BLaER1 (cell line): Measurements from ENCODE around the gene YJEFN3.
A peak's percentile ranks its signal among the peaks of the same experiment; 100 is the strongest.

ENCODE experiments used
- H3K27ac ChIP-seq: shearing (Covaris generic); formaldehyde crosslinking; 2 replicates; pipeline ENCODE4 v1.8.1; 2022
- H3K27me3 ChIP-seq: shearing (Covaris generic); formaldehyde crosslinking; 2 replicates; pipeline ENCODE4 v1.8.1; 2022
- H3K36me3 ChIP-seq: shearing (Covaris generic); formaldehyde crosslinking; 2 replicates; pipeline ENCODE4 v1.8.1; 2022
- H3K4me1 ChIP-seq: shearing (Covaris generic); formaldehyde crosslinking; 2 replicates; pipeline ENCODE4 v1.8.1; 2022
- H3K4me2 ChIP-seq: shearing (Covaris generic); formaldehyde crosslinking; 2 replicates; pipeline ENCODE4 v1.8.1; 2022
- H3K4me3 ChIP-seq: shearing (Covaris generic); formaldehyde crosslinking; 2 replicates; pipeline ENCODE4 v1.8.1; 2022
- H3K9ac ChIP-seq: shearing (Covaris generic); formaldehyde crosslinking; 2 replicates; pipeline ENCODE4 v1.8.1; 2022
- H3K9me3 ChIP-seq: shearing (Covaris generic); formaldehyde crosslinking; 2 replicates; pipeline ENCODE4 v1.8.1; 2022
- H4K20me1 ChIP-seq: shearing (Covaris generic); formaldehyde crosslinking; 2 replicates; pipeline ENCODE4 v1.8.1; 2022
- Cebpa-rat ChIP-seq: shearing (Covaris generic); IDR thresholded peaks from 2 replicates; pipeline ENCODE4 v1.8.1; 2022

The YJEFN3 gene

GRCh38 chr19:19530423-19530804 lies 1.7 kb downstream of the YJEFN3 start:
- no peak overlapping the region for H3K9ac ChIP-seq
- H3K27ac ChIP-seq: no peak overlapping the region
- no peak overlapping the region for H3K4me3 ChIP-seq
- H3K36me3 ChIP-seq: peaks cover 48% of the 10 kb centered on the region
- H4K20me1 ChIP-seq: peaks cover 8% of the 10 kb centered on the region
- H3K9me3 ChIP-seq: no peaks in the 10 kb centered on the region
- no peaks in the 10 kb centered on the region for H3K27me3 ChIP-seq
- H3K4me1 ChIP-seq: peaks cover 72% of the 10 kb centered on the region
- no peak overlapping the region; the same call in 1 of the 2 replicates for H3K4me2 ChIP-seq
- no peak for TF ChIP-seq Cebpa-rat

DNA sequence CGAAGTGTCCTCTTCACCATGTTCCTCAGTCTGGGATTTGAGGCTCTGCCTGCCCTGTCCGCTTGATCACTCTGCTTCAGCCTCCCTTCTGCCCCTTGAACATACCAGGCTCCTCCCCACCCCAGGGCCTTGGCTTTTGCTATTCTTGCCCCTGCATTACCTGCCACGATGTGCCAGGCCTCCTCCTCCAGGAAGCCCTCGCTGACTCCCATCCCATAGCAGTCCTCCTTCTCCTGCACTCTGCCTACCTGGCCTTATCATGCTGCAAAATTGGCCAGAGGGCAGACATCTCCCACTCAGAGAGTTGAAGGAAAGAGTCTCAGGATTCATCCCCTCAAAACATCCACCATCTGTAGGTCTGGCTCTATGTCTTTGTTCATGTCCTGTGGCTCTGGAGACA lies 2.2 kb downstream of the YJEFN3 start:
- Histone ChIP-seq H3K9ac (no peak overlapping the region), H3K9me3 (no peaks in the 10 kb centered on the region), H3K36me3 (peaks cover 48% of the 10 kb centered on the region), H4K20me1 (peaks cover 4% of the 10 kb centered on the region; the same call in 1 of the 2 replicates), H3K4me3 (no peak overlapping the region), H3K4me2 (no peak overlapping the region), H3K4me1 (peaks cover 67% of the 10 kb centered on the region), H3K27ac (no peak overlapping the region), H3K27me3 (no peaks in the 10 kb centered on the region)
- no peak for TF ChIP-seq Cebpa-rat

- peaks cover 48% of the 10 kb centered on the region for H3K36me3 ChIP-seq
- H3K4me2 ChIP-seq: peak overlapping the region; percentile 68
- no peaks in the 10 kb centered on the region for H3K9me3 ChIP-seq
- H3K27me3 ChIP-seq: peaks cover 5% of the 10 kb centered on the region
- H3K9ac ChIP-seq: 0 out of 2 replicates have a peak overlapping the region, but pooled peaks have one; percentile 38
- no peak for TF ChIP-seq Cebpa-rat
- H4K20me1 ChIP-seq: no peaks in the 10 kb centered on the region
- H3K27ac ChIP-seq: 0 out of 2 replicates have a peak overlapping the region, but pooled peaks have one; percentile 22
- peaks cover 54% of the 10 kb centered on the region for H3K4me1 ChIP-seq
- H3K4me3 ChIP-seq: no peak overlapping the region
These were observed 3.5 kb downstream of the YJEFN3 start for GRCh38 chr19:19531951-19532805.

DNA sequence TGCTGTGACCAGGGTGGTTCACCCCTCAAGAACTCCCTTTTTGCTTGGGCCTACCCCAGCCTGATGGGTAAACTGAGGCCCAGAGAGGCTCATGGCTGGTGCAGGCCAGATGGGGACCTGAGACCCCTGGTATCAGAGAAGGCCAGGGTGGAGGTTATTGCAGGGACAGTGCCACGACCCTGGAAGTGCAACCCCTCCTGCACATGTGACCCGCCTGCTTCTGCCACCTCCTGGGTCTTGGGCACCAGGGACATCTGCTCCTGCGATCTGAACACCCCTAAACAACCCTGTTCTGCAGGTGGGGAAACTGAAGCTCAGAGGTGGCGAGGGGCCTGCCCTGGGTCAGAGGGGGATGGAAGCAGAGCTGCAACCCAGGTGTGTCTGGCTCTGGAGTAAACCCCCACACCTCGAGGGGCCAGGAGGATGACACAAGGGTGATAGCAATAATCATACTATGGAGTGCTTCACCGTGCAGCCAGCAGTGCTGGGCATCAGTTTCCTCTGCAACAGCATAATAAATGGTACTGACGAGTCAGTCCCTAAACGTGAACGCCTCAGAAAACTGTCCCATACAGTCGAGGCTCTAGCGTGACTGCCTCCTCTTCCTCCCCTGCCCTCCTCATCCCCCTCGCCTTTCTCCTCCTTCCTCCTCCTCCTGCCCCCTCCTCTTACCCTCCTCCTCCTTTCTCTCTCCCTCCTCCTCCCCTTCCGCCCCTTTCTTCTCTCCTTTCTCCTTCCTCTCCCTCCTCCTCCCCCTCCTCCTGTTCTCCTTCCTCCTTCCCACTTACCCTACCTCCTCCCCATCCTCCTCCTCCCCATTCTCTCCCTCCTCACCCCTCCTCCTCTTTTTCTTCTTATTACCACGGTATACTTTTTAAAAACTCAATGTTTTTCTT lies 4.3 kb downstream of the YJEFN3 start:
- Histone ChIP-seq H3K9me3 (no peaks in the 10 kb centered on the region), H3K9ac (0 out of 2 replicates have a peak overlapping the region, but pooled peaks have one; percentile 38), H4K20me1 (no peaks in the 10 kb centered on the region), H3K4me3 (no peak overlapping the region), H3K4me2 (peak overlapping the region; percentile 68), H3K27me3 (peaks cover 14% of the 10 kb centered on the region), H3K36me3 (peaks cover 40% of the 10 kb centered on the region), H3K27ac (no peak overlapping the region), H3K4me1 (peaks cover 48% of the 10 kb centered on the region)
- TF ChIP-seq Cebpa-rat: no peak

GRCh38 chr19:19533841-19534240 lies 5.1 kb downstream of the YJEFN3 start:
- no peaks in the 10 kb centered on the region for H4K20me1 ChIP-seq
- no peak overlapping the region for H3K4me3 ChIP-seq
- TF ChIP-seq Cebpa-rat: no peak
- peaks cover 32% of the 10 kb centered on the region for H3K36me3 ChIP-seq
- H3K4me1 ChIP-seq: peaks cover 51% of the 10 kb centered on the region
- no peaks in the 10 kb centered on the region for H3K9me3 ChIP-seq
- H3K9ac ChIP-seq: no peak overlapping the region
- H3K27me3 ChIP-seq: peaks cover 22% of the 10 kb centered on the region
- no peak overlapping the region for H3K27ac ChIP-seq
- peak overlapping the region; percentile 68 for H3K4me2 ChIP-seq

DNA sequence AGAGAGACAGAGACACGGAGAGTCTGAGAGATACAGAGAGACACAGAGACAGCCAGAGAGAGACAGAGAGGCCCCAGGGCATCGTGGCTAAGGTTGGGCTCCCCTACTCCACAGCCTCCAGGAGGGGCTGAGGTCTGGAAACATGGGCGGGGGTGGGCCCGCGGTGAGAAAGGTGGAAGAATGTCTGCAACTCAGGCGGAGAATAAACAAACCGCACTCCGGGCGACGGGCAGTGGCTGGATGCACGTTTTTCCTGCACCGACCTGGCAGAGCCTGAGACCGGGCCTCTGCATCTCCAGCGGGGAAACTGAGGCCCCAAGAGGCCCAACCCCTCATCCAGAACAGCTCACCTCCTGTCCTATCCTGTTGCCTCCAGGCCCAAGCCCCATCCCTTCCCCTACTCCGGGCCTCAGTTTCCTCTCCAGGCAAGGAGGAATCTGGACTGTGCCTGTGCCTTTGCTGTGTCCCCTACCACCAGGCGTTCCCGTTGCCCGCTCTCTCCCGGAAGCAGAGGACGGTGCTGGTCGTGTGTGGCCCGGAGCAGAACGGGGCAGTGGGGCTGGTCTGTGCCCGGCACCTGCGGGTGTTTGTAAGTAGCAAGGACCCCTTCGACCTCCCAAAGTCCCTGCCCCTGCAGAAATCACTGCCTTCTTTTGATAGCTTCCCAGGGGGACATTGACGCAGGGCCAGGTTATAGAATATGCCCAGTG lies 6.0 kb downstream of the YJEFN3 start:
- no peak overlapping the region for H3K4me3 ChIP-seq
- no peak overlapping the region for H3K27ac ChIP-seq
- no peak overlapping the region for H3K4me2 ChIP-seq
- no peaks in the 10 kb centered on the region for H3K9me3 ChIP-seq
- H3K27me3 ChIP-seq: peaks cover 30% of the 10 kb centered on the region
- no peaks in the 10 kb centered on the region for H4K20me1 ChIP-seq
- TF ChIP-seq Cebpa-rat: no peak
- H3K9ac ChIP-seq: no peak overlapping the region
- peaks cover 24% of the 10 kb centered on the region for H3K36me3 ChIP-seq
- H3K4me1 ChIP-seq: peaks cover 43% of the 10 kb centered on the region

GRCh38 chr19:19535311-19536191 lies 6.8 kb downstream of the YJEFN3 start:
- TF ChIP-seq Cebpa-rat: no peak
- Histone ChIP-seq H3K4me1 (peaks cover 36% of the 10 kb centered on the region), H3K9me3 (no peaks in the 10 kb centered on the region), H4K20me1 (no peaks in the 10 kb centered on the region), H3K27me3 (peaks cover 35% of the 10 kb centered on the region), H3K4me3 (no peak overlapping the region), H3K36me3 (peaks cover 20% of the 10 kb centered on the region; the same call in 1 of the 2 replicates), H3K9ac (no peak overlapping the region), H3K4me2 (no peak overlapping the region), H3K27ac (no peak overlapping the region)

DNA sequence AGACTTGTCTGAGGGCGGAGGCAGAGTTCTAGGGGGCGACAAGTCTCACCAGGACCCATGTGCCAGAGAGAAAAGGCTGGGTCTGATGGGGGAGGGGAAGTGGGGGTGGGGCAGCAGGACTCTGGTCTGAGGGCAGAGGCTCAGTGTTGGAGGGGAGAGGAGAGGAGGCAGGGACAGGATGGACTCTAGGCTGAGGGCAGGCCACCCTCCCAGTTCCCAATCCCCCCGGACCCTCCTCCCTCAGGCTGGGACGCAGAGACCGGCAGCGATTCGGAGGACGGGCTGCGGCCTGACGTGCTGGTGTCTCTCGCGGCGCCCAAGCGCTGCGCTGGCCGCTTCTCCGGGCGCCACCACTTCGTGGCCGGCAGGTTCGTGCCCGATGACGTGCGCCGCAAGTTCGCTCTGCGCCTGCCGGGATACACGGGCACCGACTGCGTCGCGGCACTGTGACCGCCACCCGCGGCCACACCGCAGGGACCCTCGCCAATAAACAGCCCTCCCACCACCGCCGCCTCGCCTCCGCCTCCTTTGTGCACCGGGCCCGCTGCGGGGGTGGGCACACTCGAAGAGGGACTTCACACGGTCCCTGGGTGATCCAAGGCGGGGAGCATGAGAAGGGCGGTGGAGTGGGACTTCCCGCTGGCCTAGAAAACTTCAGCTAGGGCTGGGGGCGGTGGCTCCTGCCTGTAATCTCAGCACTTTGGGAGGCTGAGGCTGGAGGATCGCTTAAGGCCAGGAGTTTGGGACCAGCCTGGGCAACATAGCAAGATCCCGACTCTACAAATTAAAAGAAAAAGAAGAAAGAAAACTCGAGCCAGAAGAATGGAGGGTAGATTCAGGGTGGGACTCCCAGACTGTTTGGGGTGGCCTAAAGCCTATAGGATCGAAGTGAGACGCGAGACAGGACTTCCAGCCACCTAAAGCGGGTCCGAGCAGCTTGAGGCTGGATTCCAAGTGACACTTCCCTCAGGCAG lies 8.7 kb downstream of the YJEFN3 start:
- H3K27ac ChIP-seq: no peak overlapping the region
- H3K4me1 ChIP-seq: peaks cover 38% of the 10 kb centered on the region
- no peak overlapping the region for H3K9ac ChIP-seq
- peaks cover 35% of the 10 kb centered on the region for H3K27me3 ChIP-seq
- H3K4me2 ChIP-seq: peak overlapping the region; percentile 54
- H4K20me1 ChIP-seq: no peaks in the 10 kb centered on the region
- no peak for TF ChIP-seq Cebpa-rat
- H3K36me3 ChIP-seq: peaks cover 14% of the 10 kb centered on the region; the same call in 1 of the 2 replicates
- H3K9me3 ChIP-seq: no peaks in the 10 kb centered on the region
- H3K4me3 ChIP-seq: no peak overlapping the region
